WTC11 (cell line): Measurements from ENCODE around the gene CHPF2. TPM values are rescaled to one million over a fixed set of nuclear protein-coding genes. Genes with fewer than 3 reads are reported as not detected.

Experiments
- CREM ChIP-seq: sonication (generic); formaldehyde crosslinking; IDR thresholded peaks from 2 replicates; pipeline ENCODE4 v1.8.1; 2022; ENCODE audit warnings: mild to moderate bottlenecking, missing genetic modification reagents, moderate library complexity
- ETV6 ChIP-seq: sonication (generic); formaldehyde crosslinking; IDR thresholded peaks from 2 replicates; pipeline ENCODE4 v1.8.1; 2022; ENCODE audit warnings: mild to moderate bottlenecking, missing genetic modification reagents
- FOXK1 ChIP-seq: sonication (generic); formaldehyde crosslinking; IDR thresholded peaks from 2 replicates; pipeline ENCODE4 v1.8.0; 2022; ENCODE audit warnings: mild to moderate bottlenecking, moderate library complexity, missing genetic modification reagents
- FOXP1 ChIP-seq: sonication (generic); formaldehyde crosslinking; IDR thresholded peaks from 2 replicates; pipeline ENCODE4 v1.8.0; 2022; ENCODE audit warnings: missing genetic modification reagents, mild to moderate bottlenecking, moderate library complexity, borderline replicate concordance
- GABPB1 ChIP-seq: sonication (generic); formaldehyde crosslinking; IDR thresholded peaks from 2 replicates; pipeline ENCODE4 v1.8.1; 2023; ENCODE audit warnings: mild to moderate bottlenecking, missing genetic modification reagents
- IRF1 ChIP-seq: sonication (generic); formaldehyde crosslinking; IDR thresholded peaks from 2 replicates; pipeline ENCODE4 v1.8.0; 2023; ENCODE audit warnings: missing genetic modification reagents
- JAZF1 ChIP-seq: fragments of 250-450 bp; sonication (Bioruptor Pico); IDR thresholded peaks from 2 replicates; pipeline ENCODE4 v1.9.0; 2021; ENCODE audit warnings: moderate library complexity, mild to moderate bottlenecking, inconsistent platforms
- KAT7 ChIP-seq: sonication (generic); formaldehyde crosslinking; IDR thresholded peaks from 2 replicates; pipeline ENCODE4 v1.8.1; 2023; ENCODE audit warnings: missing genetic modification reagents, mild to moderate bottlenecking, borderline replicate concordance
- MYBL2 ChIP-seq: sonication (generic); formaldehyde crosslinking; IDR thresholded peaks from 2 replicates; pipeline ENCODE4 v1.8.1; 2023; ENCODE audit warnings: mild to moderate bottlenecking, moderate library complexity, missing genetic modification reagents
- NFATC4 ChIP-seq: fragments of 250-450 bp; sonication (Bioruptor Pico); IDR thresholded peaks from 2 replicates; pipeline ENCODE4 v1.9.0; 2021; ENCODE audit warnings: mild to moderate bottlenecking
- NFE2L1 ChIP-seq: sonication (generic); formaldehyde crosslinking; IDR thresholded peaks from 2 replicates; pipeline ENCODE4 v1.8.1; 2023; ENCODE audit warnings: missing genetic modification reagents
- NFYB ChIP-seq: sonication (generic); formaldehyde crosslinking; conservative IDR thresholded peaks from 2 replicates; pipeline ENCODE4 v1.8.0; 2022; ENCODE audit warnings: low read depth, missing genetic modification reagents
- SMAD3 ChIP-seq: sonication (generic); formaldehyde crosslinking; IDR thresholded peaks from 2 replicates; pipeline ENCODE4 v1.8.0; 2022; ENCODE audit warnings: missing genetic modification reagents, mild to moderate bottlenecking, borderline replicate concordance
- SMAD4 ChIP-seq: sonication (generic); formaldehyde crosslinking; IDR thresholded peaks from 2 replicates; pipeline ENCODE4 v1.8.0; 2022; ENCODE audit warnings: mild to moderate bottlenecking, missing genetic modification reagents
- SP1 ChIP-seq: sonication (generic); formaldehyde crosslinking; conservative IDR thresholded peaks from 2 replicates; pipeline ENCODE4 v1.8.1; 2022; ENCODE audit warnings: missing genetic modification reagents
- USF2 ChIP-seq: sonication (generic); formaldehyde crosslinking; IDR thresholded peaks from 2 replicates; pipeline ENCODE4 v1.8.1; 2023; ENCODE audit warnings: mild to moderate bottlenecking, missing genetic modification reagents, moderate library complexity
- ZBTB21 ChIP-seq: sonication (generic); formaldehyde crosslinking; IDR thresholded peaks from 2 replicates; pipeline ENCODE4 v1.8.1; 2023; ENCODE audit warnings: mild to moderate bottlenecking, missing genetic modification reagents, borderline replicate concordance
- ZBTB43 ChIP-seq: sonication (generic); formaldehyde crosslinking; IDR thresholded peaks from 2 replicates; pipeline ENCODE4 v1.8.1; 2023; ENCODE audit warnings: mild to moderate bottlenecking, missing genetic modification reagents
- ZNF121 ChIP-seq: sonication (generic); formaldehyde crosslinking; IDR thresholded peaks from 2 replicates; pipeline ENCODE4 v1.8.0; 2023; ENCODE audit warnings: missing genetic modification reagents
- ZNF232 ChIP-seq: sonication (generic); formaldehyde crosslinking; IDR thresholded peaks from 2 replicates; pipeline ENCODE4 v1.8.0; 2022; ENCODE audit warnings: mild to moderate bottlenecking, missing genetic modification reagents
- ZNF423 ChIP-seq: fragments of 250-450 bp; sonication (Bioruptor Pico); IDR thresholded peaks from 2 replicates; pipeline ENCODE4 v2.1.2; 2022; ENCODE audit warnings: mild to moderate bottlenecking, moderate library complexity
- ZNF671 ChIP-seq: fragments of 250-450 bp; sonication (Bioruptor Pico); IDR thresholded peaks from 2 replicates; pipeline ENCODE4 v1.8.0; 2021; ENCODE audit warnings: mild to moderate bottlenecking
- total RNA-seq: library from RNA; stranded (reverse); gene quantifications from 3 replicates; pipeline ENCODE4 v1.2.3, GENCODE V29; 2021
- TF ChIP-seq, protein P1 (sequence below): sonication (generic); formaldehyde crosslinking; IDR thresholded peaks from 2 replicates; pipeline ENCODE4 v1.8.0; 2023; ENCODE audit warnings: missing genetic modification reagents, mild to moderate bottlenecking, borderline replicate concordance
- TF ChIP-seq, protein P2 (sequence below): fragments of 250-450 bp; sonication (Bioruptor Pico); conservative IDR thresholded peaks from 2 replicates; pipeline ENCODE4 v1.9.0; 2021; ENCODE audit warnings: mild to moderate bottlenecking
- TF ChIP-seq, protein P3 (sequence below): sonication (generic); formaldehyde crosslinking; IDR thresholded peaks from 2 replicates; pipeline ENCODE4 v1.8.1; 2022; ENCODE audit warnings: mild to moderate bottlenecking, moderate library complexity, missing genetic modification reagents
- TF ChIP-seq, protein P4 (sequence below): sonication (generic); formaldehyde crosslinking; IDR thresholded peaks from 2 replicates; pipeline ENCODE4 v1.8.0; 2022; ENCODE audit warnings: mild to moderate bottlenecking, missing genetic modification reagents

The CHPF2 gene
- total RNA-seq, 1 experiment from 2014 or later, result 30.7 TPM

GRCh38 chr7:151226875-151227782 lies 5.2 kb upstream of the CHPF2 start, which contains the start of gene ABCF2 (continued):
- TF ChIP-seq, protein P1, sequence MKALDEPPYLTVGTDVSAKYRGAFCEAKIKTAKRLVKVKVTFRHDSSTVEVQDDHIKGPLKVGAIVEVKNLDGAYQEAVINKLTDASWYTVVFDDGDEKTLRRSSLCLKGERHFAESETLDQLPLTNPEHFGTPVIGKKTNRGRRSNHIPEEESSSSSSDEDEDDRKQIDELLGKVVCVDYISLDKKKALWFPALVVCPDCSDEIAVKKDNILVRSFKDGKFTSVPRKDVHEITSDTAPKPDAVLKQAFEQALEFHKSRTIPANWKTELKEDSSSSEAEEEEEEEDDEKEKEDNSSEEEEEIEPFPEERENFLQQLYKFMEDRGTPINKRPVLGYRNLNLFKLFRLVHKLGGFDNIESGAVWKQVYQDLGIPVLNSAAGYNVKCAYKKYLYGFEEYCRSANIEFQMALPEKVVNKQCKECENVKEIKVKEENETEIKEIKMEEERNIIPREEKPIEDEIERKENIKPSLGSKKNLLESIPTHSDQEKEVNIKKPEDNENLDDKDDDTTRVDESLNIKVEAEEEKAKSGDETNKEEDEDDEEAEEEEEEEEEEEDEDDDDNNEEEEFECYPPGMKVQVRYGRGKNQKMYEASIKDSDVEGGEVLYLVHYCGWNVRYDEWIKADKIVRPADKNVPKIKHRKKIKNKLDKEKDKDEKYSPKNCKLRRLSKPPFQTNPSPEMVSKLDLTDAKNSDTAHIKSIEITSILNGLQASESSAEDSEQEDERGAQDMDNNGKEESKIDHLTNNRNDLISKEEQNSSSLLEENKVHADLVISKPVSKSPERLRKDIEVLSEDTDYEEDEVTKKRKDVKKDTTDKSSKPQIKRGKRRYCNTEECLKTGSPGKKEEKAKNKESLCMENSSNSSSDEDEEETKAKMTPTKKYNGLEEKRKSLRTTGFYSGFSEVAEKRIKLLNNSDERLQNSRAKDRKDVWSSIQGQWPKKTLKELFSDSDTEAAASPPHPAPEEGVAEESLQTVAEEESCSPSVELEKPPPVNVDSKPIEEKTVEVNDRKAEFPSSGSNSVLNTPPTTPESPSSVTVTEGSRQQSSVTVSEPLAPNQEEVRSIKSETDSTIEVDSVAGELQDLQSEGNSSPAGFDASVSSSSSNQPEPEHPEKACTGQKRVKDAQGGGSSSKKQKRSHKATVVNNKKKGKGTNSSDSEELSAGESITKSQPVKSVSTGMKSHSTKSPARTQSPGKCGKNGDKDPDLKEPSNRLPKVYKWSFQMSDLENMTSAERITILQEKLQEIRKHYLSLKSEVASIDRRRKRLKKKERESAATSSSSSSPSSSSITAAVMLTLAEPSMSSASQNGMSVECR (CRISPR knock-in tag), result no peak; the same call in 1 of the 2 replicates
- no peak; the same call in 1 of the 2 replicates for TF ChIP-seq ETV6 (CRISPR knock-in tag)
- peak; percentile 81 for TF ChIP-seq FOXK1 (CRISPR knock-in tag)
- TF ChIP-seq ZNF121 (CRISPR knock-in tag), result no peak
- no peak for TF ChIP-seq SMAD4 (CRISPR knock-in tag)
- no peak for TF ChIP-seq USF2 (CRISPR knock-in tag)
- TF ChIP-seq, protein P2, sequence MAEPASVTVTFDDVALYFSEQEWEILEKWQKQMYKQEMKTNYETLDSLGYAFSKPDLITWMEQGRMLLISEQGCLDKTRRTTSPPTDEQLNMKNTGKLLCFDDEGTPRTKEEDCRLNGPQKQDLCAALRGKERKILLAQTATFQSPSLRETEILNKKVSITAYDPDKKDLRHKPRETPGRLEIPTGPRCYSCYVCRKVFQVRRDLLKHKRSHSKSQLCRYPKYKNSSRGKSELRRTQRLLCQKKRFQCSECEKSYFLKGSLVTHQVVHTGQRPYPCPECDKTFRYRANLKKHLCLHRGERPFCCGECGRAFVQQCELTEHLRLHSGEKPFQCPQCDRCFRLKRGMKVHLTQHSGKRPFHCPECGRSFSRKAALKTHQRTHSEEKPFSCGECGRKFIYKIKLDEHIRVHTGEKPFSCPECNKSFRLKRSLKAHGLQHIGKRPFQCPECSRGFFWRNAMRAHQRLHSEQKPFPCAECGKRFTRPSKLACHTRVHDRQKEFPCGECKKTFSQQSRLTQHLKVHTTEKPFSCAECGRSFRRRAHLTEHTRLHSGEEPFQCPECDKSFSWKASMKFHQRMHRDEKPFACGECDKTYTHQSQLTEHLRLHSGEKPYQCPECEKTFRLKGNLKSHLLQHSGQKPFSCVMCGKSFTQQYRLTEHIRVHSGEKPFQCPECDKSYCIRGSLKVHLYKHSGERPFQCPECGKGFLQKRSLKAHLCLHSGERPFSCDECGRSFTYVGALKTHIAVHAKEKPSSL, result no peak
- TF ChIP-seq ZNF423 (CRISPR knock-in tag), result no peak
- no peak for TF ChIP-seq NFE2L1 (CRISPR knock-in tag)
- peak; percentile 79 for TF ChIP-seq GABPB1 (CRISPR knock-in tag)
- TF ChIP-seq ZBTB21, result no peak
- TF ChIP-seq SP1 (CRISPR knock-in tag), result peak; percentile 96
- TF ChIP-seq ZNF232 (CRISPR knock-in tag), result peak; percentile 72; the same call in 1 of the 2 replicates
- TF ChIP-seq MYBL2, result 0 out of 2 replicates have a peak, but pooled peaks have one; percentile 33
- TF ChIP-seq NFYB (CRISPR knock-in tag), result peak; percentile 86
- TF ChIP-seq, protein P3, sequence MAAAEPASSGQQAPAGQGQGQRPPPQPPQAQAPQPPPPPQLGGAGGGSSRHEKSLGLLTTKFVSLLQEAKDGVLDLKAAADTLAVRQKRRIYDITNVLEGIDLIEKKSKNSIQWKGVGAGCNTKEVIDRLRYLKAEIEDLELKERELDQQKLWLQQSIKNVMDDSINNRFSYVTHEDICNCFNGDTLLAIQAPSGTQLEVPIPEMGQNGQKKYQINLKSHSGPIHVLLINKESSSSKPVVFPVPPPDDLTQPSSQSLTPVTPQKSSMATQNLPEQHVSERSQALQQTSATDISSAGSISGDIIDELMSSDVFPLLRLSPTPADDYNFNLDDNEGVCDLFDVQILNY (CRISPR knock-in tag), result peak; percentile 87
- peak; percentile 99 for TF ChIP-seq CREM (CRISPR knock-in tag)
- no peak for TF ChIP-seq NFATC4 (CRISPR knock-in tag)
- no peak for TF ChIP-seq IRF1 (CRISPR knock-in tag)
- no peak for TF ChIP-seq KAT7
- 0 out of 2 replicates have a peak, but pooled peaks have one; percentile 15 for TF ChIP-seq SMAD3 (CRISPR knock-in tag)
- TF ChIP-seq JAZF1 (CRISPR knock-in tag), result no peak
- no peak for TF ChIP-seq FOXP1 (CRISPR knock-in tag)
- TF ChIP-seq ZNF671 (CRISPR knock-in tag), result no peak
- TF ChIP-seq, protein P4, sequence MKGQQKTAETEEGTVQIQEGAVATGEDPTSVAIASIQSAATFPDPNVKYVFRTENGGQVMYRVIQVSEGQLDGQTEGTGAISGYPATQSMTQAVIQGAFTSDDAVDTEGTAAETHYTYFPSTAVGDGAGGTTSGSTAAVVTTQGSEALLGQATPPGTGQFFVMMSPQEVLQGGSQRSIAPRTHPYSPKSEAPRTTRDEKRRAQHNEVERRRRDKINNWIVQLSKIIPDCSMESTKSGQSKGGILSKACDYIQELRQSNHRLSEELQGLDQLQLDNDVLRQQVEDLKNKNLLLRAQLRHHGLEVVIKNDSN (CRISPR knock-in tag), result no peak
- 0 out of 2 replicates have a peak, but pooled peaks have one; percentile 38 for TF ChIP-seq ZBTB43 (CRISPR knock-in tag)
